B cell (primary cell): Measurements from ENCODE around the gene MPST. TPM values are rescaled to one million over a fixed set of nuclear protein-coding genes. Genes with fewer than 3 reads are reported as not detected.

ENCODE experiments used
- ATAC-seq: fragments of 200-7000 bp; cut with Tn5 transposase; one replicate; pipeline ENCODE4 v1.10.0; 2021; ENCODE audit warnings: low read depth, mild to moderate bottlenecking, moderate number of reproducible peaks, moderate library complexity
- CTCF ChIA-PET: fragments of 350-600 bp; sonication (Branson Sonifier 250); formaldehyde crosslinking; loops from one replicate; lab custom pipeline; 2021; ENCODE audit warnings: antibody characterized with exemption, inconsistent platforms; lab: Charles Lee
- POLR2A ChIA-PET: fragments of 350-600 bp; sonication (Branson Sonifier 250); formaldehyde crosslinking; loops from one replicate; lab custom pipeline; 2021; ENCODE audit warnings: antibody characterized with exemption; lab: Charles Lee
- DNase-seq: peaks from one replicate; pipeline ENCODE4 v3.0.0; 2013
- H2AFZ ChIP-seq: 2 replicates; pipeline ENCODE4 v1.6.1; 2012; ENCODE audit warnings: mild to moderate bottlenecking, low read depth, low read length; ENCODE audit not compliant: insufficient read depth, poor library complexity, severe bottlenecking
- H3K27ac ChIP-seq, 2 donors: 1 replicate in 1 of 2; 2 replicates in 1 of 2; pipeline ENCODE4 v1.5.1; 2012 to 2013; ENCODE audit warnings: low read length in 2 of 2, mild to moderate bottlenecking in 2 of 2, moderate library complexity in 1 of 2
- H3K27me3 ChIP-seq, 4 experiments: fragments of 200-600 bp in 1 of 4; sonication (generic) in 1 of 4; replicated peaks in 1 of 4; 1 replicate in 2 of 4; 2 replicates in 2 of 4; pipeline versions ENCODE4 v1.6.1 to v1.7.0; 2013 to 2016; ENCODE audit warnings: low read length in 3 of 4, mild to moderate bottlenecking in 2 of 4, mixed read lengths in 1 of 4, moderate library complexity in 1 of 4; ENCODE audit not compliant: insufficient read depth in 4 of 4, control insufficient read depth in 3 of 4; ENCODE audit errors: control extremely low read depth in 1 of 4
- H3K36me3 ChIP-seq, 2 experiments: replicated peaks in 1 of 2; 1 replicate in 1 of 2; 2 replicates in 1 of 2; pipeline versions ENCODE4 v1.6.1 to v1.7.1; 2013; ENCODE audit warnings: low read length in 1 of 2; ENCODE audit not compliant: insufficient read depth in 2 of 2, control insufficient read depth in 1 of 2; ENCODE audit errors: control extremely low read depth in 1 of 2, extremely low read depth in 1 of 2
- H3K4me1 ChIP-seq, 2 donors: fragments of 200-600 bp in 1 of 2; sonication (generic) in 1 of 2; 1 replicate in 1 of 2; 2 replicates in 1 of 2; pipeline versions ENCODE4 v1.5.1 to v1.6.1; 2013 to 2017; ENCODE audit warnings: low read length in 2 of 2; ENCODE audit not compliant: control insufficient read depth in 2 of 2, insufficient read depth in 2 of 2
- H3K4me2 ChIP-seq: replicated peaks from 2 replicates; pipeline ENCODE3; 2012; ENCODE audit warnings: mild to moderate bottlenecking, low read depth, low read length; ENCODE audit not compliant: poor library complexity, severe bottlenecking
- H3K4me3 ChIP-seq, 5 experiments: fragments of 200-600 bp in 1 of 5; sonication (generic) in 1 of 5; 1 replicate in 3 of 5; 2 replicates in 2 of 5; pipeline versions ENCODE4 v1.5.1 to v1.7.0; 2011 to 2016; ENCODE audit warnings: low read length in 4 of 5, mild to moderate bottlenecking in 4 of 5, low read depth in 2 of 5, control low read depth in 1 of 5, moderate library complexity in 1 of 5; ENCODE audit not compliant: insufficient read depth in 1 of 5; ENCODE audit errors: control extremely low read depth in 1 of 5, extremely low read depth in 1 of 5
- H3K79me2 ChIP-seq: fragments of 200-600 bp; sonication (generic); one replicate; pipeline ENCODE4 v1.6.0; 2016; ENCODE audit warnings: low read length; ENCODE audit not compliant: control insufficient read depth, insufficient read depth
- H3K9ac ChIP-seq: fragments of 200-600 bp; sonication (generic); 2 replicates; pipeline ENCODE4 v1.6.1; 2017; ENCODE audit warnings: mild to moderate bottlenecking, low read length, moderate library complexity
- H3K9me3 ChIP-seq, 3 donors: one replicate each; pipeline versions ENCODE4 v1.6.1 to v1.7.1; 2013; ENCODE audit warnings: low read length in 2 of 3; ENCODE audit not compliant: control insufficient read depth in 2 of 3, insufficient read depth in 1 of 3; ENCODE audit errors: control extremely low read depth in 1 of 3
- H4K20me1 ChIP-seq: 2 replicates; pipeline ENCODE4 v1.6.0; 2012; ENCODE audit warnings: mild to moderate bottlenecking, low read length; ENCODE audit not compliant: insufficient read depth, control insufficient read depth, poor library complexity, severe bottlenecking
- H3K27ac Mint-ChIP-seq: one replicate; pipeline ENCODE4 v1.8.0; 2021; ENCODE audit warnings: mixed read lengths
- H3K27me3 Mint-ChIP-seq: one replicate; pipeline ENCODE4 v1.8.0; 2021; ENCODE audit warnings: mixed read lengths
- H3K4me1 Mint-ChIP-seq: one replicate; pipeline ENCODE4 v1.8.0; 2021; ENCODE audit warnings: mixed read lengths
- H3K4me3 Mint-ChIP-seq: one replicate; pipeline ENCODE4 v1.8.0; 2021; ENCODE audit warnings: mixed read lengths
- H3K9me3 Mint-ChIP-seq: one replicate; pipeline ENCODE4 v1.8.0; 2022; ENCODE audit warnings: mixed read lengths; ENCODE audit not compliant: insufficient read depth
- EZH2 ChIP-seq: IDR thresholded peaks from 2 replicates; pipeline ENCODE4 v1.6.1; 2012; ENCODE audit warnings: borderline replicate concordance, low read depth, mild to moderate bottlenecking, moderate library complexity, low read length; ENCODE audit not compliant: insufficient read depth, poor library complexity, severe bottlenecking
- WGBS: methylation state at CpG from one replicate; pipeline ENCODE4 v1.1.5; 2013; ENCODE audit warnings: missing lambda C conversion rate; ENCODE audit not compliant: insufficient coverage; 5-methylcytosine and 5-hydroxymethylcytosine counted together
- intact Hi-C: fragments of 100-400 bp; cut with micrococcal nuclease; formaldehyde crosslinking; loops from one replicate; pipeline ENCODE4 v1.10.0; 2022
- polyA plus RNA-seq: library from polyadenylated mRNA; depleted of rRNA; stranded (reverse); fragments of >200 nt; gene quantifications from 2 replicates; pipeline ENCODE4 v1.2.3, GENCODE V29; 2012
- total RNA-seq, 2 donors: library from RNA; stranded (reverse); fragments of 120-200 nt in 1 of 2; gene quantifications; 1 replicate in 1 of 2; 2 replicates in 1 of 2; pipeline versions ENCODE4 v1.2.3 to v1.2.4, GENCODE V29; 2013 to 2022
- TF ChIP-seq, protein P1 (sequence below): fragments of 200-600 bp; IDR thresholded peaks from one replicate; pipeline ENCODE4 v1.8.0; 2022; ENCODE audit warnings: antibody characterized with exemption, mild to moderate bottlenecking

The MPST gene
- total and polyA plus RNA-seq, 2 donors (not counting 1 experiment from before 2014, with no cell fraction given) = 11.2 to 17.7 TPM

DNA sequence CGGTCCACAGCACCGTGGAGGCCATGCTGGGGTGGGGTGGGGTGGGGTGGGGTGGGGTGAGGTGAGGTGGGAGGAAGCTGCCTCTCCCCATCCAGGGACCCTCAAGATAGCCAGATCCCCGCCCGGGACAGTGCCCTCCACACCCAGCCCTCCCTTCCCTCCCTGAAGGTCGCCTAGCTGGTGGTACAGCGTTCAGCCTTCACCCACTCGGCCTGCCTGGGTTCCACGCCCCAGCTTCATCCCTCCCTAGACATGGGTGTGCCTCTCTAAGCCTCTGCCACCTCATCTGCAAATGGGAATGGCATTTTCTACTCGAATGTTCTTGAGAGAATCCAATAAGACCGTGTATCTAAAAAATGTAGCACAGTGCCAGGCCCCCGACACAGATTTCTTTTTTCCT, 49.8 kb downstream of the MPST start:
- no peak overlapping the region for H3K9ac ChIP-seq
- H3K4me3 Mint-ChIP-seq = no peak overlapping the region
- intact Hi-C loops = no loop called here
- no peaks in the 10 kb centered on the region for H4K20me1 ChIP-seq
- H3K27me3 ChIP-seq = peaks cover 0 to 43% (median 12%) of the 10 kb centered on the region in 4 experiments
- WGBS = 54% methylated on average over 9 of the region's 11 CpGs
- H3K9me3 ChIP-seq = no peaks in the 10 kb centered on the region
- ChIA-PET CTCF (interaction anchor here (0.5 kb wide), 1 partner anchor 200 kb away, joined by 3 read pairs; no protein-coding TSS in a partner anchor), POLR2A (no interaction called here)
- H3K79me2 ChIP-seq = no peaks in the 10 kb centered on the region
- peaks cover 19% of the 10 kb centered on the region for H3K27me3 Mint-ChIP-seq
- H3K4me3 ChIP-seq = no peak overlapping the region
- no peaks in the 10 kb centered on the region for H3K4me1 Mint-ChIP-seq
- H3K27ac Mint-ChIP-seq = no peak overlapping the region
- no peak overlapping the region for H2AFZ ChIP-seq
- H3K9me3 Mint-ChIP-seq = no peaks in the 10 kb centered on the region
- H3K27ac ChIP-seq = no peak overlapping the region
- no peaks in the 10 kb centered on the region for H3K36me3 ChIP-seq
- H3K4me1 ChIP-seq = no peaks in the 10 kb centered on the region
- ATAC-seq (no peak), DNase-seq (no peak)
- no peak for TF ChIP-seq EZH2
- TF ChIP-seq, protein P1, sequence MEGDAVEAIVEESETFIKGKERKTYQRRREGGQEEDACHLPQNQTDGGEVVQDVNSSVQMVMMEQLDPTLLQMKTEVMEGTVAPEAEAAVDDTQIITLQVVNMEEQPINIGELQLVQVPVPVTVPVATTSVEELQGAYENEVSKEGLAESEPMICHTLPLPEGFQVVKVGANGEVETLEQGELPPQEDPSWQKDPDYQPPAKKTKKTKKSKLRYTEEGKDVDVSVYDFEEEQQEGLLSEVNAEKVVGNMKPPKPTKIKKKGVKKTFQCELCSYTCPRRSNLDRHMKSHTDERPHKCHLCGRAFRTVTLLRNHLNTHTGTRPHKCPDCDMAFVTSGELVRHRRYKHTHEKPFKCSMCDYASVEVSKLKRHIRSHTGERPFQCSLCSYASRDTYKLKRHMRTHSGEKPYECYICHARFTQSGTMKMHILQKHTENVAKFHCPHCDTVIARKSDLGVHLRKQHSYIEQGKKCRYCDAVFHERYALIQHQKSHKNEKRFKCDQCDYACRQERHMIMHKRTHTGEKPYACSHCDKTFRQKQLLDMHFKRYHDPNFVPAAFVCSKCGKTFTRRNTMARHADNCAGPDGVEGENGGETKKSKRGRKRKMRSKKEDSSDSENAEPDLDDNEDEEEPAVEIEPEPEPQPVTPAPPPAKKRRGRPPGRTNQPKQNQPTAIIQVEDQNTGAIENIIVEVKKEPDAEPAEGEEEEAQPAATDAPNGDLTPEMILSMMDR = no peak
- H3K4me2 ChIP-seq = no peak overlapping the region

DNA sequence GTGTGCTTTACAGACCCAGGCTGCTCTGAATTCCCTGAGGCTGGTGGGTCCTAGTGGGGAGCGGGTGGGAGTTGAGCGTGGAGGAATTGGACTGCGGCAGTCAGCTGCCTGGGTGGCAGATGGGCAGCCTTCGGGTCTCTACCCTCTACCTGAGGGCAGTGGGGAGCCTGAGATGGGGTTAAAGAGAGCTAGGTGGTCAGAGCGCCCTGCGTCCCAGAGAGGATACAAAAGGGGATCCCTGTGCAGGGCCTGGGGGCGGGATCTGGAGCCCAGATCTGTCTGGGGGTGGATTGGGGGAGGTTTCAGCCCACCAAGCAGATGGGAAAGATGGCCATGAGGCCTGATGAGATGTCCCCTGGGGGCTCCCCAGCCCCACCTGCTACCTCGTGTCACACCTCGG, 50.2 kb downstream of the MPST start:
- Histone ChIP-seq H3K9ac (no peak overlapping the region), H3K9me3 (no peaks in the 10 kb centered on the region), H4K20me1 (no peaks in the 10 kb centered on the region), H2AFZ (no peak overlapping the region), H3K27ac (no peak overlapping the region), H3K27me3 (peaks cover 0 to 46% (median 12%) of the 10 kb centered on the region in 4 experiments), H3K79me2 (no peaks in the 10 kb centered on the region), H3K4me3 (no peak overlapping the region), H3K36me3 (no peaks in the 10 kb centered on the region), H3K4me2 (no peak overlapping the region), H3K4me1 (no peaks in the 10 kb centered on the region)
- ChIA-PET POLR2A (no interaction called here), CTCF (interaction anchor here (0.5 kb wide), 1 partner anchor 200 kb away, joined by 3 read pairs; no protein-coding TSS in a partner anchor)
- Mint-ChIP-seq H3K27ac (no peak overlapping the region), H3K4me3 (no peak overlapping the region), H3K27me3 (peaks cover 23% of the 10 kb centered on the region), H3K4me1 (no peaks in the 10 kb centered on the region), H3K9me3 (no peaks in the 10 kb centered on the region)
- 84% methylated on average over 6 of the region's 9 CpGs for WGBS
- intact Hi-C loops = no loop called here
- DNase-seq = no peak
- no peak for ATAC-seq
- no peak for TF ChIP-seq EZH2
- TF ChIP-seq, protein P1 = no peak
